NCI-H748 (cell line): ENCODE data around the gene CHST14.

Experiments used
- DNase-seq: peaks from one replicate; lab custom pipeline; 2025; ENCODE audit not compliant: unreplicated experiment; lab: John Stamatoyannopoulos, UW

CHST14 gene

GRCh38 chr15:40461958-40462357 is 8.8 kb upstream of the CHST14 start:
- DNase-seq: no peak

- no peak for DNase-seq
Measured at GRCh38 chr15:40463279-40463678, 7.5 kb upstream of the CHST14 start.

GRCh38 chr15:40463886-40464545 is 6.8 kb upstream of the CHST14 start:
- no peak for DNase-seq

- DNase-seq: no peak
Measured at GRCh38 chr15:40464595-40465185, 6.1 kb upstream of the CHST14 start.

GRCh38 chr15:40465939-40466338 is 4.8 kb upstream of the CHST14 start:
- DNase-seq: no peak

GRCh38 chr15:40466426-40467260 is 4.1 kb upstream of the CHST14 start:
- DNase-seq: no peak

GRCh38 chr15:40467261-40467615 is 3.5 kb upstream of the CHST14 start:
- DNase-seq: no peak

- no peak for DNase-seq
Measured at GRCh38 chr15:40468898-40469331, 1.9 kb upstream of the CHST14 start.

- DNase-seq: no peak
Measured at GRCh38 chr15:40469776-40470390, 901 bp upstream of the CHST14 start.

- DNase-seq: peak; percentile 39
Measured at GRCh38 chr15:40471105-40471807, 472 bp downstream of the CHST14 start.

GRCh38 chr15:40471808-40472150 is 995 bp downstream of the CHST14 start:
- DNase-seq: peak; percentile 28

- DNase-seq: no peak
Measured at GRCh38 chr15:40472171-40472727, 1.5 kb downstream of the CHST14 start.

- no peak for DNase-seq
Measured at GRCh38 chr15:40474581-40474980, 3.8 kb downstream of the CHST14 start.

GRCh38 chr15:40477642-40478327 is 7.0 kb downstream of the CHST14 start:
- DNase-seq: no peak

GRCh38 chr15:40479024-40479423 is 8.2 kb downstream of the CHST14 start:
- DNase-seq: no peak

- no peak for DNase-seq
Measured at GRCh38 chr15:40481341-40482074, 10.7 kb downstream of the CHST14 start.

GRCh38 chr15:40483919-40484318 is 13.1 kb downstream of the CHST14 start:
- no peak for DNase-seq

GRCh38 chr15:40486066-40486770 is 15.4 kb downstream of the CHST14 start:
- DNase-seq: no peak
